HCT116 (cell line): ENCODE data around the gene MSTN.

Source experiments
- ATF3 ChIP-seq: IDR thresholded peaks from 2 replicates; pipeline ENCODE4 v1.6.1; 2012
- CTCF ChIP-seq, 3 experiments: fragments of 200-600 bp in 1 of 3; sonication (generic) in 1 of 3; IDR thresholded peaks in 2 of 3; conservative IDR thresholded peaks in 1 of 3; 2 replicates each; pipeline ENCODE4 v1.5.1; 2012 to 2017; ENCODE audit warnings: low read depth in 2 of 3, low read length in 2 of 3, antibody characterized with exemption in 1 of 3, borderline replicate concordance in 1 of 3, control low read depth in 1 of 3, mild to moderate bottlenecking in 1 of 3, mixed read lengths in 1 of 3, mixed run types in 1 of 3, moderate library complexity in 1 of 3; ENCODE audit not compliant: insufficient read depth in 1 of 3
- EZH2 ChIP-seq: fragments of 200-600 bp; sonication (generic); IDR thresholded peaks from 2 replicates; pipeline ENCODE4 v1.6.1; 2017; ENCODE audit warnings: antibody characterized with exemption, mixed run types
- EZH2phosphoT487 ChIP-seq: fragments of 200-600 bp; IDR thresholded peaks from 2 replicates; pipeline ENCODE4 v1.6.1; 2018; ENCODE audit warnings: antibody characterized with exemption, borderline replicate concordance
- MAX ChIP-seq: IDR thresholded peaks from 2 replicates; pipeline ENCODE4 v1.6.1; 2012
- POLR2A ChIP-seq: IDR thresholded peaks from 2 replicates; pipeline ENCODE4 v1.7.0; 2011; ENCODE audit warnings: borderline replicate concordance; ENCODE audit not compliant: insufficient read depth, insufficient read length; ENCODE audit errors: extremely low read depth
- POLR2AphosphoS5 ChIP-seq: IDR thresholded peaks from 2 replicates; pipeline ENCODE4 v1.6.1; 2011; ENCODE audit warnings: mild to moderate bottlenecking, low read depth, low read length, moderate library complexity
- RAD21 ChIP-seq: IDR thresholded peaks from 2 replicates; pipeline ENCODE4 v1.6.1; 2012; ENCODE audit warnings: low read depth, mild to moderate bottlenecking
- REST ChIP-seq: IDR thresholded peaks from 2 replicates; pipeline ENCODE4 v1.6.1; 2012; ENCODE audit warnings: low read depth
- TCF7L2 ChIP-seq: IDR thresholded peaks from 2 replicates; pipeline ENCODE4 v1.7.0; 2011; ENCODE audit warnings: borderline replicate concordance, inconsistent platforms; ENCODE audit not compliant: insufficient read depth, insufficient read length; ENCODE audit errors: extremely low read depth

GRCh38 chr2:190080527-190081049 lies 18.1 kb upstream of the MSTN start:
- no peak for TF ChIP-seq CTCF (IDR thresholded peaks at IDR 0.05 in 2 of 3, conservative IDR thresholded peaks at IDR 0.05 in 1 of 3; ENCODE audit: borderline replicate concordance in 1 of 3, insufficient read depth in 1 of 3, low read depth in 2 of 3, low read length in 2 of 3)
- no peak for TF ChIP-seq TCF7L2
- no peak for TF ChIP-seq MAX
- TF ChIP-seq POLR2AphosphoS5 = no peak
- TF ChIP-seq POLR2A = no peak
- no peak for TF ChIP-seq RAD21
- TF ChIP-seq ATF3 = no peak
- TF ChIP-seq REST = no peak
- TF ChIP-seq EZH2 = no peak
- TF ChIP-seq EZH2phosphoT487 = no peak
